Stimulated activated CD8-positive, alpha-beta memory T cell treated with anti-CD3 and anti-CD28 coated beads, Interleukin-15, amount 100 ng/mL, for 4 hours (primary cell): ENCODE results near the gene UFSP2.
"Not testable (repeated sequence)": the region's sequence is repeated elsewhere in the genome, so short reads cannot be mapped to it uniquely, and the experiment has no call there.

Experiments used
- DNase-seq, 2 donors: peaks; one replicate each; pipeline ENCODE4 v3.0.0-alpha.2; 2020; ENCODE audit warnings: low read depth in 2 of 2

UFSP2 gene

GRCh38 chr4:185384061-185384460 is 41.7 kb downstream of the UFSP2 start:
- DNase-seq = no peak

DNA sequence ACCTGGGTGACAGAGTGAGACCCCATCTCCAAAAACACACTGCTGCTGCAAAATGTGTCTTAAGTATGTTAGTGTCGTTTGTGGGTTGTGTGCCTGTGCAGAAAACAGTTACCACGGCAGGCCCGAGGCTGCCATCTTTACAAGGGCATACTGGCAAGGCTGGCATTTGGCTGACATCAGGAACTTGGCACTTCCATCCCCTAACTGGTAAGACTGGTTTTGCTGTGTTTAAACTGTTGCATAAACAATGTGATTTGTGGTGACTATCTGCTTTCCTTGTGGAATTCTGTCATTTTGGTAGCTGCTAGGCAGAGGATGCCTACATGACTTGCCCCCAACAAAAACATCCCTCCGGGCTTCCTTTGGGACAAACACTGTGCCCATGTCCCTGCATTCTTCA is 42.3 kb downstream of the UFSP2 start:
- no peak for DNase-seq

GRCh38 chr4:185382754-185383153 is 43.0 kb downstream of the UFSP2 start:
- no peak for DNase-seq

- no peak for DNase-seq
Observed at GRCh38 chr4:185381288-185382196, 44.2 kb downstream of the UFSP2 start.

GRCh38 chr4:185380320-185380719 is 45.4 kb downstream of the UFSP2 start:
- no peak for DNase-seq

- DNase-seq = no peak
Observed at GRCh38 chr4:185379326-185380295, 46.2 kb downstream of the UFSP2 start.

DNA sequence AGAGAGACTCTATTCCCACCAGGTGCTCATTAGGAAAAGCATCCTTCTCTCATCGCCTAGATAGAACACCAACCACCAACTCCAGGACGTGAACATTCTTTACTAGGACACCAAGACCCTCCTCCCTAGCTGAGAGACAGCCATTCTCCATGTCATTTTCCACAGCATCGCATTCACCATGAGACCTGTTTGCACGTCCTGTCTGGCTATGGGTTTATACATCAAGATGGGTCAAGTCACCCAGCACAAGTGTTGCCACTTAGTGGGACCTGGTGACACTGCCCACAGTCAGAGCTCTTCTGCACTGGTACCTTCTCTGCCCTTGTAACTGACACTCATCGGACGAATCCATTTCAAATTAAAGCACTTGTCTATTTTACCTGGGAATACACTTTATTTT is 47.5 kb downstream of the UFSP2 start:
- no peak for DNase-seq

DNA sequence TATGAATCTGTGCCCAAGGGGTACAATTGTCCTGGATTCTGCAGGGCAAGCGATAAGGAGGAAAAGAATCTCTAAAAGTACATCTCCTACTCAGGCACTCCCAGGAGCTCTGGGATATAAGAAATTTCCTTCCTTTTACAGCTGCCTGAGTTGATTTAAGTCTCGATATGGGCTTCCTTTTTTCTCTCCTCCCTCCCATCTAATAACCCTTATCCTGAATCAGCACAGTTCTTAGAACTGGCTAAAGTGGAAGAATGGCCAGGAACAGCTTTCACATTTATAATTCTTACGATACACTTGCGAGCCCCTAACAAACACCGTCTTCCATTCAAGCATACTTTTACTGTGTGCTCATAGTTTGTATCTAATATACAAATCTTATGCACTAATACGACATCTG is 51.2 kb downstream of the UFSP2 start:
- no peak for DNase-seq

GRCh38 chr4:185374027-185374426 is 51.7 kb downstream of the UFSP2 start:
- DNase-seq = no peak

GRCh38 chr4:185371702-185372101 is 54.1 kb downstream of the UFSP2 start:
- DNase-seq = no peak

DNA sequence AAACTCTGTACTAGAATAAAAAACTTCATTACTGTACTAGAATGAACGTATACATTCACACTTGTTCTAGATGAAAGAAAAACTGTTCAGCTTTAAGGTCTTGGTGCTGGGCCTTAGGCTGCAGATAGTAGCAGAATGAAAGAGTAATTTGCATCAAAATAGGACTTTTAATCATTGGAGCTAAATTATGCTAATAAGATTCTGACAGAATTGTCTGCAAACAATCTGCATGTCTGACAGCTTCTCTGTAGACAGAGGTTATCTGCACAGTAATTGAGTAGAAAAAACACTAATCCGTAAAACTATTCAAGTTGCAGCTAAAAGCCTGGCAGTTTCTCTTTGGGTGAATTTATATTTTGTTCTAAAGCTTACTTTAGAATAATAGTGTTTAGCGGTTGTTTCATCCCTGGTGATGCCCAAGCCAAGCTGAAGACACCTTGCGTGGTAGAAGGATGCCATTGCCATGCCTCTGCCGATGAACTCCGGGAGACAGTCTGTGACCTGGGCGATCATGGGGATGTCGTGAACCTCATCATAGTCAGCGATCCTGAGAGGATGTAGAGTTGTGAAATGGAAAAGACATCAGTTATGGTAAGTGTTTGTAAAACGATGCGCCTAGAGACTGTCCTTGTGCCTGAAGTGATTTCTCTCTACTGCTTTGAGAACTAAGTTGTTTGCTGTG is 55.4 kb downstream of the UFSP2 start:
- no peak for DNase-seq

DNA sequence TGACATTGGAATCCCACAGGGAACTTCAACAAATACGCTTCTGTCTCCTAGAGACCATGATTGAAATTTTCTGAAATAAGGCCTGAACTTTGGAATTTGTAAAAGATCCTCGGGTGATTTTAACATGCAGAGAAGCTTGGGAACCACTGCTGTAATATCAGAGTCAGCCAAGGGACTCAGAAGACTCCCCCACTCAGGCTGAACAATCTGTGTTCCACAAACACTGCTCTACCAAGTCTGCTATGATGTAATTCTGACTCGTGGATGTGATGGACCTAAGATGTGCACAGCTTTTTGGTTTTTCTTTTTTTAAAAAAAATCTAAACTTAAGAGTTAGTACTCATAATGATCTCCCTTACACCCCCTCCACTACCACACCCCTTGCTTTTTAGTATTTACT is 56.0 kb downstream of the UFSP2 start:
- no peak for DNase-seq

GRCh38 chr4:185364886-185365285 is 60.9 kb downstream of the UFSP2 start:
- DNase-seq = no peak

- no peak for DNase-seq
Observed at GRCh38 chr4:185363251-185363650, 62.5 kb downstream of the UFSP2 start.

DNA sequence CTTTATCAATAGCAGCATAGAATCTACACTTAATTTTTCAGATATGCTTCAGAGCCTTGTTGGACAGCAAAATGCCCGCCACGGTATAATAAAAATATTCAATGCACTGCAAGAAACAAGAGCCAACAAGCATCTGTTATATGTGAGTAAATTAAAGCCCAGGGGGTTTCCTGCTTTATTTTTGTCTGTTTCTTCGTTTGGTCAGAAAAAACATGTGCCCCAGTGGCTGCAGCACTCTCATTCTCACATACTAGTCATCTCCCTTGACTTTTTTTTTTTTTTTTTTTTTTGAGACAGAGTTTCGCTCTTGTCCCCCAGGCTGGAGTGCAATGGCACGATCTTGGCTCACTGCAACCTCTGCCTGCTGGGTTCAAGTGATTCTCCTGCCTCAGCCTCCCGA is 63.2 kb downstream of the UFSP2 start:
- DNase-seq = not testable (repeated sequence)

GRCh38 chr4:185361872-185362271 is 63.9 kb downstream of the UFSP2 start:
- no peak for DNase-seq

DNA sequence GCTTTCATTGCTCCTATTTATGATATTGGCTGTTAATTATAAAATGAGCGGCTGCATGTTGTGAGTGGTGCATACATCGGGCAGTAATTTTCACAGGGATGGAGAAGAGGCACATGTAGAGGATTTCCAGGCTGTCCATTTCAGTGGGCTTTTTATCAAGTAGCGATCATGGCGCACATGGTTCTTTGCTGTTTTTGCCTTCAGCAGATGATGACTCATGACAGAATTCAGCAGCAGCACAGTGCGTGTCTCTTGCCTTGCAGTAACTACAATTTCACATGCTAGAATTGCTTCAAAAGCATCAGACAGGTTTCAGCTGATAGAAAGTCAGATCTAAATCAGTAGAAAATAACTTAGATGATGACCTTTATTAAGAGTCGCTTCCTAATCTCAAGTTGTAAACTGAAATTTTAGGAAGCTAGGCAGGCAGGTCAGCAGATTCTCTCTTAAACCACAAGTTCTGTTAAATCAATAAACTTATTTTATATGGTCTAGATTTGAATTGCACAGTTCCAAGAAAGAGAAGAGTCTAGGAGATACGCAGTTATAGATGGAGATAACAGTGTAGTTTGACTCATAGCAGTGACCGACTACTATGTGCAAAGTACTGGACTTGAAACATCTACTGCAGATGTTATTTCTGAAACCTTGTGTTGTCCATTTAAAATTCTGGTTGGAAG is 65.9 kb downstream of the UFSP2 start:
- DNase-seq = no peak

- DNase-seq = no peak
Observed at GRCh38 chr4:185358959-185359358, 66.8 kb downstream of the UFSP2 start.

DNA sequence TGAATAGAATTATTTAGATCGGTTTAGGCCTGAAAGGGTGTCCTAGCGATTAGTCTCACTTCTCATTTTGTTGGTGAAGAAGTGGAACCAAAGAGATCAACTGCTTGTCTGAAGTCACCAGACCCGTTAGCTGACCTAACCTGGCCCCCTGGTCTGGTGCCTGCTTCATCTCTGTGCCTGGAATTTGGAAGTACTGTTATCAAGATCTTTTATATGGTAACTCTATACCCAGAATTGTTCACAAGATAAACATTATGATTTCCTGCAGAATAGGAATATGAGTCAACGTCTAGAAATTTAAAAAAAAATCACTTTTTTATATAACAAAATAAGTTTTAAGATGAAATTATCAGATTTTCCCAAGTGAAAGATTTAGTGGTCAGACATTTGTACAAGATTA is 67.2 kb downstream of the UFSP2 start:
- no peak for DNase-seq

- no peak for DNase-seq
Observed at GRCh38 chr4:185357733-185358440, 67.9 kb downstream of the UFSP2 start.

DNA sequence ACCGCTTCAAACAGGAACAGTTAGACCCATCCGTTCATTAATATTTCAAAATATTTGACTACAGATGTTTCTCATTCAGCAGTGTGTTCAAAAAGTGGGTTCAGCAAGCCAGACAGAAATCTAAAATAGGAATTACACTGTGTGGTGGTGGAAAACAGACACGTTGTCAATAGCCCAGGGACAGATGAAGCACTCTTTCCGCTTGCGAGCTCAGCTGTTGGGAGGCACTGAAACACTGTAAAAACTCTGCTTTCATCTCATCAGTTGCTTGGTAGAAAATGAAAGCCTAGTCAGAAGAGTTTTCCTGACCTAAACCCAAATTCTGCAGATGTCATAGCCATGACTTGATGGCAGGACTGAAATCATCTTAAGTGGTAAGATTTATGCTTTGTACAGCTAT is 68.6 kb downstream of the UFSP2 start:
- no peak for DNase-seq
